ENCODE results near the gene CEP112.

GRCh38 chr17:65952586-65952985 lies 239.3 kb downstream of the CEP112 start:
- TF ChIP-seq CTCF (IDR thresholded peaks at IDR 0.05) (no peak), REST (IDR thresholded peaks at IDR 0.05; ENCODE audit: insufficient read depth in 1 of 2, low read depth in 2 of 2, low read length in 1 of 2) (no peak), POLR2AphosphoS5 (IDR thresholded peaks at IDR 0.05; ENCODE audit: low read depth, low read length) (no peak), TCF7L2 (IDR thresholded peaks at IDR 0.05; ENCODE audit: low read depth, low read length) (no peak)
